Activated gamma-delta T cell treated with anti-CD3 and anti-CD28 coated beads, Interleukin-2, amount 50 U/mL, for 16 hours (primary cell): ENCODE measurements around the gene GRID2.

ENCODE experiments used
- DNase-seq: peaks from one replicate; pipeline ENCODE4 v3.0.0-alpha.2; 2020; ENCODE audit warnings: low read depth

Gene GRID2

GRCh38 chr4:93814141-93814540 lies 1510.4 kb downstream of the GRID2 start:
- DNase-seq: no peak

GRCh38 chr4:93814722-93815121 lies 1511.0 kb downstream of the GRID2 start:
- DNase-seq: no peak
